HG02678 (cell line): ENCODE results near the gene TMEM151A.
"Not testable (repeated sequence)": the region's sequence is repeated elsewhere in the genome, so short reads cannot be mapped to it uniquely, and the experiment has no call there.

Source experiments
- ATAC-seq: cut with Tn5 transposase; IDR thresholded peaks from one replicate; pipeline ENCODE4 v1.9.1; 2021; ENCODE audit warnings: mild to moderate bottlenecking, moderate library complexity; ENCODE audit not compliant: unreplicated experiment

Gene TMEM151A

DNA sequence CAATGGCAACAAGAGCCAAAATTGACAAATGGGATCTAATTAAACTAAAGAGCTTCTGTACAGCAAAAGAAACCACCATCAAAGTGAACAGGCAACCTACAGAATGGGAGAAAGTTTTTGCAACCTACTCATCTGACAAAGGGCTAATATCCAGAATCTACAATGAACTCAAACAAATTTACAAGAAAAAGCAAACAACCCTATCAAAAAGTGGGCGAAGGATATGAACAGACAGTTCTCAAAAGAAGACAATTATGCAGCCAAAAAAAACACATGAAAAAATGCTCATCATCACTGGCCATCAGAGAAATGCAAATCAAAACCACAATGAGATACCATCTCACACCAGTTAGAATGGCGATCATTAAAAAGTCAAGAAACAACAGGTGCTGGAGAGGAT lies 28.6 kb downstream of the TMEM151A start:
- not testable (repeated sequence) for ATAC-seq

DNA sequence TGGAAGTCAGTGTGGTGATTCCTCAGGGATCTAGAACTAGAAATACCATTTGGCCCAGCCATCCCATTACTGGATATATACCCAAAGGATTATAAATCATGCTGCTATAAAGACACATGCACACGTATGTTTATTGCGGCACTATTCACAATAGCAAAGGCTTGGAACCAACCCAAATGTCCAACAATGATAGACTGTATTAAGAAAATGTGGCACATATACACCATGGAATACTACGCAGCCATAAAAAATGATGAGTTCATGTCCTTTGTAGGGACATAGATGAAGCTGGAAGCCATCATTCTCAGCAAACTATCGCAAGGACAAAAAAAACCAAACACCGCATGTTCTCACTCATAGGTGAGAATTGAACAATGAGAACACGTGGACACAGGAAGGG lies 29.1 kb downstream of the TMEM151A start:
- not testable (repeated sequence) for ATAC-seq

DNA sequence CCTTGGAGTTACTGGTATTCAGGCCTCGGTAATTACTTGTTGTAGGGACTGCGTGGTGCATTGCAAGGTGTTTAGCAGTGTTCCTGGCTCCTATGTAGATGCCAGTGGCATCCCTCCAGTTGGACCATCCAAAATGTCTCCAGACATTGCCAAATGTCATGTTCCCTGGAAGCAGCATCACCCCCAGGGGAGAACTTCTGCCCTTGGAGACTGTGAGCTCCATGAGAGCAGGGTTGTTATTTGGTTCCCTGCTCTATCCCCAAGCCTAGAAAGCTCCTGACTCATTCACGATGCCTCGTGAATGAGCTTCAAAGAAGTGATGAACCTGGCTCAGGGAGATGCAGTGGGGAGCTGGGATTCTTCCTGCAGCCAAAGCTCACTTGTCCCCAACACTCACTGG lies 29.9 kb downstream of the TMEM151A start:
- ATAC-seq = no peak

DNA sequence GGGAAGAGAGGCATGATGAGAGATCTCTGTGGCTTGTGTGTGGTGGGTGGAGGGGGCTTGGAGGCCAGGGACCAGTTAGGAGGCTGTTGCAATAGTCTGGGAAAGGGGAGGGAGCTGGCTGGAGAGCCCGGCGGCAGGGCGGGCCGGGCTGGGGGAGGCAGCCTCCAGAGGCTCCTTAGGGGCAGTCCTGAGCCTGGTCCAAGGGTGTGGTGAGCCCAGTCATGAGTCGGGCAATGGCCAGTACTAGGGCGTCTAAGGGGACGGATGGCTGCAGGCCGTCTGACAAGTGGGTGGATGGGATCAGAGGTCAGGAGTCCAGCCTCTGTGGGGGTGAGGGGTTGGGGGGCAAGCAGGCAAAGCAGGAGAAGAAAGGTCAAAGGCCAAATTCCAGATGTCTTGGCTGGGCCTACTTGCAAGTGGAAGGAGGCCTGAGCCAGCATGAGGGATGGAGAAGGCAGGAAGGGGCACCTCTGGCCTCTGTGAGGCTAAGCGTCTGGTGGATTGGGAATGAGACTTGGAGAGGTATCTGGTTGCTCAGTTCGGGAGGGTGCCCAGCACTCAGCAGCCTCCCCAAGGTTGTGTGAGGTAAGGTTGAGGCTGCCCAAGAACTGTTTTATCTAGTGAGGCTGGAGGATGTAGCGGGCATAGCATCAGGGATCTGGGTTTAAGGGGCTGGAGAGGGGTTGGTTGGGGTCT lies 31.2 kb downstream of the TMEM151A start:
- ATAC-seq = no peak

DNA sequence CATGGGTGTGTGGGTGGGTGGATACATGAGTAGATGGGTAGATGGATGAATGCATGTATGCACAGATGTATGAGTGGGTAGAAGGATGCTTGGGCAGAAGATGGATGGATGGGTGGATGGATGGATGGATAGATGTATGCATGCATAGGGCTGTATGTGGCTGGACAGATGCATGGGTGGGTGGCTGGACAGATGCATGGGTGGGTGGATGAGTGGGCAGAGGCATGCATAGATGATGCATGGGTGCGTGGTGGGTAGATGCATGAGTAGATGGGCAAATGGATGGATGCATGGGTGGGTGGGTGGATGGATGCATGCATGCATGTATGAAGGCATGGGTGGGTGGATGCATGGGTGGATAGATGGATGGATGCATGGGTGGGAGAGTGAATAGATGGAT lies 32.0 kb downstream of the TMEM151A start:
- ATAC-seq = no peak

DNA sequence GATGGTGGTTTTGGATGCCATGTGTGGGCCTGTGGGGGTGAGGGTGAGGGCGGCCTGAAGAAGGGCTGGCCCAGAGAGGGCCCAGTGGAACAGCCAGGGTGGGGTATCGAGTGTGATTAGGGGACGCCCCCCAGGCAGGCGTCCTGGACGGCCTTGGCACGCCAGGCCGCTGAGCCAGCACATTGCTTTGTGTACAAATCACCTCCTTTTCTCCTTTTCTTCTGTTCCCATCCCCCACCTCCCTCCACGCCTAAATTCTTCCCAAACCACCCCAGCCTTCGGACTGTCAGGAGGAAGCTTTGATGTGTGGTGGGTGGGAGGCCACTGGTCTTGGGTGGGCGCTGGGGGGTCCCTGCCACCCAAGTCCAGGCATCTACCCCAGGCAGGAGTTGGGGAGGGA lies 33.0 kb downstream of the TMEM151A start:
- ATAC-seq = no peak

DNA sequence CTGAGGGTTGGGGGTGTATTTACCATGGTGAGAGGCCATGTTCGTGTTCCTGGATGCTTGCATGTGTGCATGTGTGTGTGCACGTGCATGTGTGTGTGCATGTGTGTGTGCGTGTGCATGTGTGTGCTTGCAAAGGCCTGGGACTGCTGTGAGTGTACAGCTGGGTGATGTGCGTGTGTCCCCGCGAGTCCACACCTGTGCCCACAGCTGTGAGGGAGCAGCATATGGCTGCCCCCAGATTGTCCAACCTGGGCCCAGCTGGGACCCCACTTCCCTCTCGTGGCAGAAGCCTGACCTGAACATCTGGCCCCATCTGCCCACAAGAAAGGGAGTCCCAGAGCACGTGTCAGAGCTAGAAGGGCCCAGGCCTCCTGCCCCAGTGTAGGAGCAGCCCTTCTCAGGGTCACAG lies 33.6 kb downstream of the TMEM151A start:
- ATAC-seq = no peak

DNA sequence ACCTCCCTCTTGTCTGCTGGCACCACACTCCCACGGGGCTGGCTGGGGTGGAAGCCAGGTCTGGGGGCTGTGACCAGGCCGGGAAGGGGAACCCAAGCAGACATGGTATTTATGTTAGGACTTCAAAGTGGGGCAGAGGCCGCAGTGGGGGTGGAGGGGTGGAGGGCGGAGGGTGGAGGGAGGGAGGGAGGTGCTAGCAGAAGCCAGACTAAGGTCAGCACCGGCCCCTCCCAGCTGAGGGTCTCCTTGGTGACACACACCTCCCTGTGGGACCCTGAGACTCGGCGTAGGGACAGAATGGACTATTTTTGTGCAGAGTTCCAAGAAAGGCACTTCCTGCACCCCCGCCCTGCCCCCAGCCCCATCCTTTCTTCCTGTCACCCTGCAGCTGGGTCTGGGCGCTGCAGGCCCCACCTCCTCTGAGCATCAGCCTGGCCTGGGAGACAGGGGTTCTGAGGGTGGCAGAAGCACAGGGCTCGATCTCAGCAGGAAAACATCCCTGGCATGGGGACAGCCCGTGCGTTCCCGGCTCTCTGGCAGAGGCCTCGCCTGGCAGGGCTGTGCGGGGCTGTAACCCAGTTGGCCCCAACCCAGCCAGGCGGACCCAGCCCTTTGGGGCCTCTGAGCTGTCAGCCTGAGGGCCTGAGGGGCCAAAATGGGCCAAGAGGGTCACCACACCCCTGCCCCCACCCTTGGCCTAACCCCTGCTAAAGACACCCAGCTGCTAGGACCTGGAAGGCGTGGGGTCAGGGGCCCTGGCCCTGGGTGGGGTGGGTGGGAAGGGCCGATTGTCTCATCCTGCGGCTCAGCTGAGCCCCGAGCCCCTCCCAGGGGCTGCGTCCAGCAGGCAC lies 34.8 kb downstream of the TMEM151A start:
- ATAC-seq = no peak

DNA sequence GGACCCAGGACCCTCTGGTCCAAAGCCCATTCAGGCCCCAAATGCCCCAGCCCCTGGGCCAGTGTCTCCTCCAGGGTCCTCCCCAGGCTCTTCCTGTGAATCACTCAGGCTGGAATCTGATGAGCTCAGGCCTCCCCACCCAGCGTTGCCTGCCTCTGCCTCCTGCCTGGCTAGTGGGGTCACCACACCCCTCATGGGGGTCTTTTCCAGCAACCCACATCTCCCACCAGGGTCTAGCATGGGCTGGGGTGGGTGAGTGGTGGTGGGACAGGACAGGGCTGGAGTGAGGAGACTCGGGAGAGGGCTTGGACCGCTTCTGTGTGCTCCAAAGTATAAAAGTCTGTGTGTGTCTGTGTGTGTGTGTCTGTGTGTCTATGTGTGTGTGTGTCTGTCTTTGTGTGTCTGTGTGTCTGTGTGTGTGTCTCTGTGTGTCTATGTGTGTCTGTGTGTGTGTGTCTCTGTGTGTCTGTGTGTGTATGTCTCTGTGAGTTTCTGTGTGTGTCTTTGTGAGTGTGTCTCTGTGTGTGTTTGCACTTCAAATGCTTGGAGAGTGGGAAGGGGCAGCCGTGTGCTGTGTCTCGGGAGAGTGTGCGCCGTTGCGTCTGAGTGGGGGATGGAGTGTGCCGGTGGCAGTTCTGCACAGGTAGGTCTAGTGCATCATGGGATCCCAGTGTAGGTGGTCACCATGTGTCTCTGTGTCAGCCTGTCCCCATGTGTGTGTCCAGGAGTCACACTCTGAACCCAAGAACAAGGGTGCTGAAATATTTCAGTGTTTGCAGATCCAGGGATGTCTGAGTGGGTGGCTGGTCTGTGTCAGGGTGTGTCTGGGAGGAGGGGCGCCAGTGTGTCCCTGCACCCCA lies 35.7 kb downstream of the TMEM151A start:
- no peak for ATAC-seq

DNA sequence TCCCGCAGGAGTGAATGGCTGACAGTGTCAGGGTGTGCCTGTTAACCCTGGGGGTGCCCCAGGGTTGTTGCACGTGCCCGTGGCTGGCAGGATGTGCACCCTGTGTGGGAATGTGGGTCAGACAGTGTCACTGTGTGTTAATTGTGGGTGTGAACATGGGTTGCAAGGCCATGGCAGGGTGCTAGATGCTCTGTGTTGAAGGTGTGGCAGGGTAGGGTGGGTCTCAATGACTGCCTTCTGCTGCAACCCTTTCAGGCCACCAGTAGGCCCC lies 36.3 kb downstream of the TMEM151A start:
- ATAC-seq = peak; percentile 12

DNA sequence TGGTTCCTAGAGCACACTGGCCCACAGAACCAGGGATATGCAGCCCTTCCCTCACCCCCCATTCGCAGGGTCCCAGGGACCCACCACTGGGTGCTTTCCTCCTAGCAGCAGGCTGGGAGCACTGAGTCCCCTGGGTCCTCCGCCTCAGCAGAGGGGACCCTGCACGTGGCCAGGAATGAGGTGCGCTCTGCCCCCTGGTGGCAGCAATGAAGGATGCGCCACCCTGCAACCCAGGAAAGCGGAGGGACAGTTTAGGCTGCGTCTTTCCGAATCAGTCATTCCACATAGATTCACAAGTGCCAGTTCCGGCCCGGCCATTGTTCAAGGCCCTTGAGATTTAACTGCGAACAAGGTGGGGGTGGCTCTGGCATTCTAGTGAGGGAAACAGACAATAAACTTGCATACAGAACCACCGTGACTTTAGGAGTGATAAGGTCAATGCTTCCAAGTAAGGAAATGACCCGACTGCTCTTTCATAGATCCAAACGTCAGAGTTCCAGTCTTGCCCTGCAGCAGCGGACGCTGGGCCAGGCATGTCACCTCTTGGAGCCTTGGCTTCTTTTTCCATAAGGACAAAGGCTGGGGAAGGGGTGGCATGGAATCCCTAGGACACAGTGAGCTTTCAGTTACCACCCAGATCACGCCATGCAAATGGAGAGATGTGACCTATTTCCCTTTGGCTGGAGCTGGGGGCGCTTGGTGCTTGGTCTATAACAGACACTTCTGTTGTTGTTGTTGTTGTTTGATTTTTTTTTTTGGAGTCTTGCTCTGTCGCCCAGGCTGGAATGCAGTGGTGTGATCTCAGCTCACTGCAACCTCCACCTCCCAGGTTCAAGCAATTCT lies 36.8 kb downstream of the TMEM151A start:
- ATAC-seq = peak; percentile 64

DNA sequence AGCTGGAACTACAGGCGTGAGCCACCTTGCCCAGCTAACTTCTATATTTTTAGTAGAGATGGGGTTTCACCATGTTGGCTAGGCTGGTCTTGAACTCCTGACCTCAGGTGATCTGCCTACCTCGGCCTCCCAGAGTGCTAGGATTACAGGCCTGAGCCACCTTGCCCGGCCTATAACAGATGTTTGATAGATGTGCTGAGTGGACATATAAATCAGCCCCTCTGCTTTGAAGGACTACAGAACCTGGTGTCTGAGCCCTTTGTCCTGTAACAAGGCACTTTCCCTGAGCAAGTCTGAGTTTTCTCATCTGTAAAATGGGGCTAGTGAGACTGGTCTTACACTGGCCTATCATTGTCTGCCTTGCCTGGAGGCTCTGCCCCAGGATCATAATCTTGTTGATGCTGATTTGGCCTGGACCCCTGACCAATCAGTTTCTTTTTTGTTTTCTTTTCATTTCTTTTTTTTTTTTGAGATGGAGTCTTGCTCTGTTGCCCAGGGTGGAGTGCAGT lies 37.5 kb downstream of the TMEM151A start:
- no peak for ATAC-seq

DNA sequence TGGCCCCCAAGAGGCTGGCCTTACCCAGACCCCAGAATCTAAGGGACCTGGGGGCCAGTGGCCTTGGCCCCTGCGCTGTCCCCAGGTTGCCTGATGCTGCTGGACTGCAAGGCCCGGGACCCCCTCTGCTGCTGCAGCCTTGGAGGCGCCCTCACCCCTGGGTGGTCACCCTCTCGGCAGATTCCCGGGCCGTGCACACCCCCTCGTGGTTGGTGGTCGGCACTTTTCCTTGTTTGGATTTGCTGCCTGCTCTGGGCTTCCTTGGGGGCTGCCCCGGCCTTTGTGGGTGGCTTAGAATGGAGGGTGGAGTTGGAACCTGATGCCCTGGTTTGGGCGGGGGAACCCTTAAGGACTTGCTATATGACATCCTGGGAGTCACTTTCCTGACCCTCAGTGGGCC lies 39.2 kb downstream of the TMEM151A start:
- ATAC-seq = no peak

DNA sequence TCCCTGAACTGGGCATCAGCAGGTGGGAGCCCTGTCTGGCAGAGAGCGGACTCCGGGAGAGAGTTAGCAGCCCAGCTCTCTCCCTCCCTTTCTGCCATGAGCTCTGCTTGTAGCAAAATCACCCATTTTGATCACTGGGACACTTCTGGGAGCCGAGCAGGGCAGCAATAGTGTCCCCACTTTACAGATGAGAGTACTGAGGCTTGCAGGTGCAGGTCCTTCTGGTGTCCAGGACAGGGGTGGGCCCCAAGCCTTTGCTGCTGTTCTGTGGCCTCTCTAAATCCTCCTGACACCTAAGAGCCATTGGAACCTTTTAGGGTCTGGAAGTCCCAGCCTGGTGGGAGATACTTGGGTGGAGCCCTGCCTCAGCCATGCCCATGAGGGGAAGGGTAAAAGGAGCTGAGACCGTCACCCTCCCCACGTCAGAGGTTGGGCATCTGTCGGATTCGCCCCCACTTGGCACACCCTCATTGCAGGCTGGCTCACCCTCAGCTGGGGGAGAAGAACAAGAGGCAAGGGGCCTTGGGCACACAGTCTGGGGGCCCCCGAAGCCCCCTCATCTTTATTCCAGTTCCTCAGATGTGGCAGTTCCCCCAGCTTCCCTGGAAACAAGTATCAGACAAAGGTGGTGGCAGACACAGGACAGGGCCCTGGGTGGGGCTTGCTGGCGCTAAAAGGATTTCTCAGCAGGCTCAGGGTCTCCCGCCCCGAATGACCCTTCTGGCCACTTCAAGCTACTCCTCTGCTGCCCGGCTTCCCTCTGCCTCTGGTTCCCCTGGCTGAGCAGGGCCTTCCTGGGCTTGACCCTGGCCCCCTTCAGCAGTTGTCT lies 40.1 kb downstream of the TMEM151A start:
- no peak for ATAC-seq

DNA sequence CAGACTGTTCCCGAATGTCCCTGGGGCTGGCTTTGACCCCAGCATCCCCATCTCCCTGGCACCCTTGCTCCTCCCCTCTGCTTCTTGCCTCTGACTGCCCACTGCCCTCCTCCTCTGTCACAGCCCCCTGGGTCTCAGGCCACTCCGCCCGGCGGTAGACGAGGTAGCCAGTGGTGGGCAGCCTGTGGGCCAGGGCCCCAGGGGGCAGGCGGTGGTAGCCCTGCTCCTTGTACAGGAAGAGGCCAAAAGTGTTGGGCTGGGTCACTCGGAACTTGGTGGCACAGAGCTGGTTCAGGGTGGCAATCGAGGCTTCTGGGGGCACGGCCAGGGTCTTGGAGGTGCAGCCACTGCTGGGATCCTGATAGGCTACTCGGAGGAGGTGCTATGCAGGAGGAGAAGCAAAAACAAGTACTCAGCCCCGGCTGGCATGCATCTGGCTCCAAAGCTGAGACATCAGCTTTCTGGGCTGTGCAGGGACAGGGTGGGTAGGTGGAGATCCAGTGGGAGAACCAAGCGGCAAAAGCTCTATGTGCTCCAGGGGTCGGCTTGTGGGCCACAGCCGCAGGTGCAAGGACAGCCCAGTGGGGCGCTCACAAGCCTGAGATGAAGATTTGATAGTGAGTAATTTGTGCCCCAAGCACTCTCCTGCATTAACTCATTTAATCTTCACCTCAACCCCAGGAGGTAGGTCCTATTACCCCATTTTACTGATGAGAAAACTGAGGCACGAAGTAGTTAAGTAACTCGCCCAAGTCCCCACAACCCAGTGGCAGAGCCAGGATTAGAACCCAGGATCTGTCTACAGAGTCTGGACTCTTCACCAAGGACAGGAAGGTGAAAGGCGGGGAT lies 40.9 kb downstream of the TMEM151A start:
- ATAC-seq = no peak

DNA sequence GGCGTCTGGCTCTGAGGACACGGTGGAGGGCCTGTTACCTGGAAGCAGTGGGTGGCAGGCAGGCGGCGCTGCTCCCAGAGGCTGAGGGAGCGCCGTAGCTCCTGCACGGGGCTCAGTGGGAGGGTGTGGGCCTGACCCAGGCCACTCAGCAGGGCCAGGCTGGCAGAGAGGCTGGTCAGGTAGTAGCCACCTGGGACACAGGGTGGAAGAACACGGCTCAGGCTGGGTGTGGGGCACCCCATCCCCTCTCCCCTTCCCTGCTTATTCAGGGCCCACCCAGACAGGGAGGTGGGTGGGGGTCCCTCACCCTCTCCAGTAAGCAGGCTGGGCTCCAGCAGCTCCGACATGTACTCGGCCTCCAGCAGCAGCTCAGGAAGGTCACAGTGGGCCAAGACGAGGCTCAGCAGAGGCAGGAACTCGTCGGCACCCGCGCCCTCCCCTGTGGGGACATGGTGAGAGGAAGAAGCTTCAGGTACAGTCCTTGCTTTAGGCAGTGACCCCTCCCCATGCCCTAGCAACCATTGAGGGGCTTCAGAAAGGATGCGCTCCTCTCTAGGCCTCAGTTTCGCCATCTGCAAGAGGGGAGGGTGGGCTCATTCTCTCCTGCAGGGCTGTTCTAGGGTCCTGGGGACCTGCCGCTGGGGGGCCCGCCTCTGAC lies 41.7 kb downstream of the TMEM151A start:
- ATAC-seq = no peak

DNA sequence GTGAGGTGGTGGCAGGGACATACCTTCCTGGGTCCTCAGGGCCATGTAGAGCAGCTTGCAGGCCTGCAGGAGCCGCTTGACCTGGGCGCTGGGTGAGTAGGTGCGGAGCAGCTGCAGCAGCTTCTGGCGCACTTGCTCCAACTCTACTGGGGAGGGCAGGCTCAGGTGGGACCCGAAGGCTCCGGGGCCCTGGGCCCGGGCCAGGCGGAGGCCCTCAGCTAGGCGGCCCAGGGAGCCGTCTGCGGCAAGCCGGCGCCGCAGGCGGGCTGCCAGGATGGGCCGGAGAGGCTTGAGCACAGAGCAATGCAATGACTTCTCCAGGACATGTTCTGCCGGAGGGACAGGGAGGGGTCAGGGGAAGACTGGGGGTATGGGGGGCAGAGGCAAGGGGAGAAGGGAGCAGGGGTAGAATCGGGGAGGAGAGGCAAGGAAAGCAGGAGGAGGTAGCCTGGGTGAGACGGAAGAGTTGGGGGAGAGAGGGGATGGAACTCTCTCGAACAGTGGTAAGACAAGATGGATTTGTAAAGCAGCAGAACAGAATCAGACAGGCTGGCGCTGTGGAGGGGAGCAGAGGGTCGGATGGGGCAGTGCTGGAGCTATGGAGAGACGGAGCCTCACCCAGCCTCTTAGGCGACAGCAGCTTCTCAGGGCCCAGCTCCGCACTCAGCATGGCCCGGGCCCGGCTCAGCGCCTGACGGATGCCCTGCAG lies 42.4 kb downstream of the TMEM151A start:
- no peak for ATAC-seq
